Tibial nerve (tissue), 4 donors: ENCODE data around the gene CAVIN1. TPM values are rescaled to one million over a fixed set of nuclear protein-coding genes. Genes with fewer than 3 reads are reported as not detected.
A peak's percentile ranks its signal among the peaks of the same experiment; 100 is the strongest.
"Not testable (repeated sequence)": the region's sequence is repeated elsewhere in the genome, so short reads cannot be mapped to it uniquely, and the experiment has no call there.

ENCODE experiments used
- DNase-seq, 2 donors: peaks; one replicate each; pipeline ENCODE4 v3.0.0-alpha.2; 2019; ENCODE audit warnings: low spot score in 2 of 2
- H3K27ac ChIP-seq, 4 donors: fragments of 200-600 bp; sonication (generic) in 3 of 4; one replicate each; pipeline ENCODE4 v1.5.1; 2017 to 2019; ENCODE audit warnings: mild to moderate bottlenecking in 1 of 4
- H3K27me3 ChIP-seq, 2 donors: fragments of 200-600 bp; sonication (generic) in 1 of 2; one replicate each; pipeline versions ENCODE4 v1.5.1 to v1.6.0; 2017 to 2019
- H3K36me3 ChIP-seq, 3 donors: fragments of 200-600 bp; sonication (generic); one replicate each; pipeline ENCODE4 v1.5.1; 2018 to 2019
- H3K4me1 ChIP-seq, 4 donors: fragments of 200-600 bp; sonication (generic) in 3 of 4; one replicate each; pipeline ENCODE4 v1.5.1; 2017 to 2019
- H3K4me3 ChIP-seq, 4 donors: fragments of 200-600 bp; sonication (generic) in 3 of 4; one replicate each; pipeline ENCODE4 v1.5.1; 2017 to 2019; ENCODE audit warnings: mild to moderate bottlenecking in 1 of 4, moderate library complexity in 1 of 4
- H3K9me3 ChIP-seq, 4 donors: fragments of 200-600 bp; sonication (generic) in 3 of 4; one replicate each; pipeline ENCODE4 v1.5.1; 2017 to 2019
- EP300 ChIP-seq, 2 donors: sonication (generic); formaldehyde crosslinking; IDR thresholded peaks; one replicate each; pipeline ENCODE4 v1.6.1; 2017; ENCODE audit warnings: antibody characterized with exemption in 2 of 2, mild to moderate bottlenecking in 1 of 2
- POLR2A ChIP-seq, 2 donors: fragments of 450-650 bp; IDR thresholded peaks; one replicate each; pipeline ENCODE4 v1.6.1; 2017; ENCODE audit warnings: antibody characterized with exemption in 2 of 2, mild to moderate bottlenecking in 2 of 2, moderate library complexity in 2 of 2
- WGBS, 2 donors: methylation state at CpG; one replicate each; pipeline ENCODE4 v1.1.5; 2018; 5-methylcytosine and 5-hydroxymethylcytosine counted together
- total RNA-seq, 4 donors: library from RNA; depleted of rRNA; stranded (reverse); fragments of >200 nt; gene quantifications; one replicate each; pipeline ENCODE4 v1.1.0, GENCODE V29; 2016
- TF ChIP-seq, protein P1 (sequence below), 5 experiments: fragments of 200-600 bp in 3 of 5; fragments of 450-650 bp in 2 of 5; sonication (generic) in 3 of 5; IDR thresholded peaks; one replicate each; pipeline ENCODE4 v1.5.1; 2016 to 2019; ENCODE audit warnings: antibody characterized with exemption in 5 of 5, mild to moderate bottlenecking in 3 of 5, moderate library complexity in 2 of 5

The CAVIN1 gene
- total RNA-seq, 4 donors from 2014 or later = 441 to 784 (median 706) TPM

DNA sequence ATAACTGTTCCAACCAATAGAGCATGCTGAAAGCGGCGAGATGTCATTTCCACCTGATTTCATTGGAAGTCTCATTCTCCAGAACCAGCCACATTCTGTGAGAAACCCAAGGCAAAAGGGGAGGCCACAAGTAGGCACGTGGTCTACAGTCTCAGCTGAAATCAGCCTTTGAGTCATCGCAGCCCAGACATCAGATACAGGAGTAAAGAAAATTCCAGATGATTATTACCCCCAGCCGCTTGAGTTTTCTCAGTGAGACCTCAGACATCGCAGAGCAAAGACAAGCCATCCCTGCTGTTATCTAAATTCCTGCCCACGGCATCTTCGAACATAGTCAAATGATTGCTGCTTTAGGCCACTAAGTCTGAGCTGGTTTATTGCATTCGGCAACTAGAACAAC, 57.9 kb downstream of the CAVIN1 start:
- no peaks in the 10 kb centered on the region for H3K9me3 ChIP-seq
- TF ChIP-seq, protein P1, sequence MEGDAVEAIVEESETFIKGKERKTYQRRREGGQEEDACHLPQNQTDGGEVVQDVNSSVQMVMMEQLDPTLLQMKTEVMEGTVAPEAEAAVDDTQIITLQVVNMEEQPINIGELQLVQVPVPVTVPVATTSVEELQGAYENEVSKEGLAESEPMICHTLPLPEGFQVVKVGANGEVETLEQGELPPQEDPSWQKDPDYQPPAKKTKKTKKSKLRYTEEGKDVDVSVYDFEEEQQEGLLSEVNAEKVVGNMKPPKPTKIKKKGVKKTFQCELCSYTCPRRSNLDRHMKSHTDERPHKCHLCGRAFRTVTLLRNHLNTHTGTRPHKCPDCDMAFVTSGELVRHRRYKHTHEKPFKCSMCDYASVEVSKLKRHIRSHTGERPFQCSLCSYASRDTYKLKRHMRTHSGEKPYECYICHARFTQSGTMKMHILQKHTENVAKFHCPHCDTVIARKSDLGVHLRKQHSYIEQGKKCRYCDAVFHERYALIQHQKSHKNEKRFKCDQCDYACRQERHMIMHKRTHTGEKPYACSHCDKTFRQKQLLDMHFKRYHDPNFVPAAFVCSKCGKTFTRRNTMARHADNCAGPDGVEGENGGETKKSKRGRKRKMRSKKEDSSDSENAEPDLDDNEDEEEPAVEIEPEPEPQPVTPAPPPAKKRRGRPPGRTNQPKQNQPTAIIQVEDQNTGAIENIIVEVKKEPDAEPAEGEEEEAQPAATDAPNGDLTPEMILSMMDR (IDR thresholded peaks at IDR 0.05) = no peak
- no peak for TF ChIP-seq POLR2A (IDR thresholded peaks at IDR 0.05)
- TF ChIP-seq EP300 (IDR thresholded peaks at IDR 0.05) = no peak
- no peak for DNase-seq
- 80% methylated on average over 9 of the region's 9 CpGs for WGBS, 2 donors
- no peaks in the 10 kb centered on the region for H3K27me3 ChIP-seq
- H3K36me3 ChIP-seq = peaks cover 0 to 3% (median 0%) of the 10 kb centered on the region in 3 donors
- H3K4me1 ChIP-seq = peaks cover 0 to 82% (median 59%) of the 10 kb centered on the region in 4 donors
- peak overlapping the region in 2 of 4 donors; percentile 18 to 64 for H3K27ac ChIP-seq
- no peak overlapping the region for H3K4me3 ChIP-seq

- WGBS, 2 donors = 58% methylated on average over 7 of the region's 7 CpGs
- Histone ChIP-seq H3K27me3 (no peaks in the 10 kb centered on the region), H3K36me3 (no peaks in the 10 kb centered on the region), H3K4me1 (peaks cover 0 to 89% (median 59%) of the 10 kb centered on the region in 4 donors), H3K4me3 (no peak overlapping the region), H3K9me3 (no peaks in the 10 kb centered on the region), H3K27ac (peak overlapping the region in 3 of 4 donors; percentile 13 to 54 (median 18))
- DNase-seq = peak in 1 of 2 donors; percentile 23
- peak in 1 of 2 donors; percentile 18 for TF ChIP-seq EP300 (IDR thresholded peaks at IDR 0.05)
- TF ChIP-seq, protein P1 (IDR thresholded peaks at IDR 0.05) = no peak
These were observed 59.1 kb downstream of the CAVIN1 start for GRCh38 chr17:42363767-42364585.

- no peak for TF ChIP-seq EP300 (IDR thresholded peaks at IDR 0.05)
- TF ChIP-seq, protein P1 (IDR thresholded peaks at IDR 0.05) = no peak
- H3K9me3 ChIP-seq = no peaks in the 10 kb centered on the region
- 78% methylated on average over 1 of the region's 1 CpG for WGBS, 2 donors
- H3K4me3 ChIP-seq = no peak overlapping the region
- peaks cover 0 to 92% (median 59%) of the 10 kb centered on the region in 4 donors for H3K4me1 ChIP-seq
- DNase-seq = no peak
- H3K36me3 ChIP-seq = no peaks in the 10 kb centered on the region
- H3K27ac ChIP-seq = peak overlapping the region in 1 of 4 donors; percentile 54
- no peaks in the 10 kb centered on the region for H3K27me3 ChIP-seq
These were observed 59.8 kb downstream of the CAVIN1 start for GRCh38 chr17:42363231-42363630.

DNA sequence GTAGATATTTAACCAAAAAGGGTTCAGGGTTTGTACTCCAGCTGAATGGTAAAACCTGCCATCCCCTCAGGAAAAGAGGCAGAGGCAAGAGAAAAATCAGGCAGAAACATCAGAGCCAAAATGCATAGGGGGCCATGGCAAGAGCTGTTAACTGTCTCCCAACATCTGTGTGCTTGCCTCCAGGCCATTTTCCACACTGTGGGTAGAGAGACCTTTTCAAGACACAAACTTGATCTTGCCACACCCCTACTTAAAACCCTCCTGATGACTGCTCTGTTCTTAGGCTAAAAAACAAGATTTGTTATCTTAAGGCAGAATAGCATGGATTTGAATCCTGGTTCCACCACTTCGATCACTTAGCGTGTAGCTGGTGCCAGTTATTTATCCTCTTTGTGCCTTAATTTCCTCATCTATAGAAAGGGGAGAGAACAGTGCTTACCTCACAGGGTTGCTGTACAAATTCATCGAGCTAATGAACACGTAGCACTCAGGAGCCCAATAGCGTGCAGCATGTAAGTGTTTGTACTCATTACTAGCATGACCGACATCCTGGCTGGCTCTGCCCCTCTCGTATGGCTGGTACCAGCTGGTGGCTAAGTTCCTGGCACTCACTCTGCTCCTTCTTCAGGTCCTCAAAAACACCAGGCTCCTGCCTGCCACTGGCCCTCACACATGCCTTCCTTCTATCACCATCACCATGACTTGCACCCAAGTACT, 60.7 kb downstream of the CAVIN1 start:
- Histone ChIP-seq H3K27me3 (no peaks in the 10 kb centered on the region), H3K9me3 (no peaks in the 10 kb centered on the region), H3K36me3 (no peaks in the 10 kb centered on the region), H3K27ac (peak overlapping the region in 2 of 4 donors; percentile 26 to 55), H3K4me3 (no peak overlapping the region), H3K4me1 (peaks cover 0 to 92% (median 54%) of the 10 kb centered on the region in 4 donors)
- TF ChIP-seq POLR2A (IDR thresholded peaks at IDR 0.05) = no peak
- TF ChIP-seq, protein P1 (IDR thresholded peaks at IDR 0.05) = no peak
- TF ChIP-seq EP300 (IDR thresholded peaks at IDR 0.05) = no peak
- WGBS, 2 donors = 73 to 79% methylated on average over 7 of the region's 7 CpGs
- no peak for DNase-seq

DNA sequence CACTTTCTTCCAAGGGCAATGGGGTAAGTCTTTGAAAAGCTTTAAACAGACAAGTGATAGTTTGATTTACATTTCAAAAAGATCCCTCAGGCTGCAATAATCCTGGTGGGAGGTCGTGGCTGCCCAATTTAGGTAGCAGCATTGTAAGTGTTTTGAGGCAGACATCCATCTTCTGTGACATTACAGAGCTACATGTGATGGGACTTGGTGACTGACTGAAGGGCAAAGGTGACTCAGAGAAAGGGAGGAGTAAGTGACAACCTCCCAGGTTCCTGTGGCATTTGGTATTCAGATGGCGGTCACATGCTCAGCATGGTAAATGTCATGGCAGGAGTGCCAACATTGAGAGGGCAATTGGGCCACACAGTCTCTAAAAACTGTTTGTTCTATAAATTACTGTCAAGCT, 61.3 kb downstream of the CAVIN1 start:
- H3K27me3 ChIP-seq = no peaks in the 10 kb centered on the region
- H3K4me1 ChIP-seq = peaks cover 0 to 92% (median 50%) of the 10 kb centered on the region in 4 donors
- H3K27ac ChIP-seq = peak overlapping the region in 2 of 4 donors; percentile 26 to 55
- H3K9me3 ChIP-seq = no peaks in the 10 kb centered on the region
- DNase-seq = no peak
- no peaks in the 10 kb centered on the region for H3K36me3 ChIP-seq
- WGBS, 2 donors = 37 to 53% methylated on average over 2 of the region's 2 CpGs
- TF ChIP-seq, protein P1 (IDR thresholded peaks at IDR 0.05) = no peak
- no peak for TF ChIP-seq POLR2A (IDR thresholded peaks at IDR 0.05)
- no peak for TF ChIP-seq EP300 (IDR thresholded peaks at IDR 0.05)
- H3K4me3 ChIP-seq = no peak overlapping the region

DNA sequence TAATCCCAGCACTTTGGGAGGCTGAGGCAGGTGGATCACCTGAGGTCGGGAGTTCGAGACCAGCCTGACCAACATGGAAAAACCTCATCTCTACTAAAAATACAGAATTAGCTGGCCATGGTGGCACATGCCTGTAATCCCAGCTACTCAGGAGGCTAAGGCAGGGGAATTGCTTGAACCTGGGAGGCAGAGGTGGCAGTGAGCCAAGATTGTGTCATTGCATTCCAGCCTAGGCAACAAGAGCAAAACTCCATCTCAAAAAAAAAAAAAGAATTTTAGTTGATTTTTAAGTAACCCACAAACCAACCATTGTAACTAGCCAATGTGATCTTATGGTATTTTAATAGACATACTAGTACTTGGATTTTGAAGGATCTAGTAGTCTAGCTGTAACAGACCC, 62.7 kb downstream of the CAVIN1 start:
- not testable (repeated sequence) for H3K9me3 ChIP-seq, H3K4me3 ChIP-seq, H3K27me3 ChIP-seq, H3K36me3 ChIP-seq
- Histone ChIP-seq H3K27ac (peak overlapping the region in 1 of 4 donors; percentile 19), H3K4me1 (peaks cover 0 to 94% (median 45%) of the 10 kb centered on the region in 4 donors)
- peak in 1 of 2 donors; percentile 42 for DNase-seq
- 92 to 100% methylated on average over 2 of the region's 2 CpGs for WGBS, 2 donors
